ENCODE data around the gene RABEP1. TPM values are rescaled to one million over a fixed set of nuclear protein-coding genes. Genes with fewer than 3 reads are reported as not detected.

Gene RABEP1, protein sequence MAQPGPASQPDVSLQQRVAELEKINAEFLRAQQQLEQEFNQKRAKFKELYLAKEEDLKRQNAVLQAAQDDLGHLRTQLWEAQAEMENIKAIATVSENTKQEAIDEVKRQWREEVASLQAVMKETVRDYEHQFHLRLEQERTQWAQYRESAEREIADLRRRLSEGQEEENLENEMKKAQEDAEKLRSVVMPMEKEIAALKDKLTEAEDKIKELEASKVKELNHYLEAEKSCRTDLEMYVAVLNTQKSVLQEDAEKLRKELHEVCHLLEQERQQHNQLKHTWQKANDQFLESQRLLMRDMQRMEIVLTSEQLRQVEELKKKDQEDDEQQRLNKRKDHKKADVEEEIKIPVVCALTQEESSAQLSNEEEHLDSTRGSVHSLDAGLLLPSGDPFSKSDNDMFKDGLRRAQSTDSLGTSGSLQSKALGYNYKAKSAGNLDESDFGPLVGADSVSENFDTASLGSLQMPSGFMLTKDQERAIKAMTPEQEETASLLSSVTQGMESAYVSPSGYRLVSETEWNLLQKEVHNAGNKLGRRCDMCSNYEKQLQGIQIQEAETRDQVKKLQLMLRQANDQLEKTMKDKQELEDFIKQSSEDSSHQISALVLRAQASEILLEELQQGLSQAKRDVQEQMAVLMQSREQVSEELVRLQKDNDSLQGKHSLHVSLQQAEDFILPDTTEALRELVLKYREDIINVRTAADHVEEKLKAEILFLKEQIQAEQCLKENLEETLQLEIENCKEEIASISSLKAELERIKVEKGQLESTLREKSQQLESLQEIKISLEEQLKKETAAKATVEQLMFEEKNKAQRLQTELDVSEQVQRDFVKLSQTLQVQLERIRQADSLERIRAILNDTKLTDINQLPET
- 49.3 and 54.4 TPM in 2 replicates for total RNA-seq

DNA sequence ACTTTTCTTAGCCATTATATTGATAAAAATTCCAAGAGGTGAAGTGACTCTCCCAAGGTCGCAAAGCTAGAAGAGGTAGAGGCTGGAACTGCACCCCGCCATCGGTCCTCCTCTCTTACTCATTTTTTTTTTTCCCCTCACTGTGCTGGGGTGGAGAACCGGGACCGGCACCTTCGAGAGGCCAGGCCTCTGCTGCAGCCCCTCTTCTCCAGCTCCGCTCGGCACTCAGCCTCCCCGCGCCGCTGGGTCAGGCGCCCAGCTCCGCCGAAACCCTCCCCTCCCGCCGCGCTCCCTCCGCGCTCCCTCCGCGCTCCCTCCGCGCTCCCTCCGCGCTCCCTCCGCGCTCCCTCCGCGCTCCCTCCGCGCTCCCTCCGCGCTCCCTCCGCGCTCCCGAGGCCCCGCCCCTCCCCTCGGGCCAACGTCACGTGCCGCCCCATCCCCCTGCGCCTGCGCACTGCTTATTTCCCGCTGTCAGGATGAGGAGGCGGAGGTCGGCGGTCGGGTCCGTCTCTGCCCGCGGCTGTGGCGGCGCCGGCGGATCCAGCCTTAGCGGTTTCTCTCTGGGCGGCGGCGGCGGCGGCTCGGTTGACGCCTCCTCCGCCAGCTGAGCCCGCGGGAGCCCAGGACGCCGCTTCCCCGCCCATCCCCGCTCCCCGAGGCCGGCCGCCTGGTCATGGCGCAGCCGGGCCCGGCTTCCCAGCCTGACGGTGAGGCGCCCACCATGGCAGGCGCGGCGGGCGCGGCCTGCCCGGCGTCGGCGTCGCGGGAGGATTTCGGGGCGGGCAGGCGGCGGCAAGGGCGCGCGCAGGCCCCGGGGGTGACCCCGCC, at the start of gene RABEP1:
TSS of gene RABEP1 (plus strand) at position 471 of the 828 bp plus-strand sequence. CDS start at position 674, 203 bp downstream.

DNA sequence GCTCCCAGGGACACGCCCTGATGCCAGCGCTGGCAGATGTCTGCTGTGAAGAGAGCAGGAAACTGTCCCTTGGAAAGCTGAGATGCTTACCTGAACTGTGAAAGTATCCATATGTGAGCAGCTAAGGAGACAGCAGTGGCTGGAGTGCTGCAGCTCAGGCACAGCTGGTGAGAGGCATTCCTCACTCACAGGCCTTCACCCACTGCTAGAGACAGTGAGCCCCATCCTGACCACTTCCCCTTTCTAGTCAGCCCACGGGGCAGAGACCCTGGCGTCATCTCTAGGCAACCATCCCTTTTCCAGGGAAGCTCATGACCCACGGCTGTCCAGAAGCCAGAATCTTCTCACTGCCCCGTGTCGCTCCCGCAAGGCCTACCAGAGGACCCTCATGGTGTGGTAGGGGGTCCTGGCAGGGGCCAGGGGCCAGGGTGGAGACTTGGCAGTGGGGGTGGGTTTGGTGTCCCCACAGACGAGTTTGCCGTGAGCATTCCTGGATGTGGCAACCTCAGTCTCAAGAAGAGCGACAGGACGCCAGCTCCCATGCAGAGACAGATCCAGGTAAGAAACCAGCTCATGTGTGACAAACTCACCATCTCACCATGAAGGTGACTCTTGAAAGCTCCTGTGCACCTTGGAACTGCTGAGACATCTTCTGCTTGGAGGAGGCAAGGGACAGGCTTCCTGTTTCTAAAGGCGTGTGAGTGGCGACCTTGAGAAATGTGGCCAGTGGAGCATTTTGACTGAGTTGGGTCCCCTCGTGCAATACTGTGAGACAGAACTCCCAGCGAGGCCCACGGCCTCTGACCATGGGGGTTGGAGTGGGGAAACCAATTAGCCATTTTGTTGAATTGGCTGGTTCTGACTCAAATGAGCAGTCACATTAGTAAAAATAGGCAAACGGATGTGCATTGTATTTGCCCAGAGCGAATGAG, 47.2 kb upstream of the RABEP1 start, which contains the start of gene SCIMP:
TSS of gene SCIMP (minus strand) at position 216 of the 932 bp plus-strand sequence. CDS start at position 111, 105 bp downstream.

DNA sequence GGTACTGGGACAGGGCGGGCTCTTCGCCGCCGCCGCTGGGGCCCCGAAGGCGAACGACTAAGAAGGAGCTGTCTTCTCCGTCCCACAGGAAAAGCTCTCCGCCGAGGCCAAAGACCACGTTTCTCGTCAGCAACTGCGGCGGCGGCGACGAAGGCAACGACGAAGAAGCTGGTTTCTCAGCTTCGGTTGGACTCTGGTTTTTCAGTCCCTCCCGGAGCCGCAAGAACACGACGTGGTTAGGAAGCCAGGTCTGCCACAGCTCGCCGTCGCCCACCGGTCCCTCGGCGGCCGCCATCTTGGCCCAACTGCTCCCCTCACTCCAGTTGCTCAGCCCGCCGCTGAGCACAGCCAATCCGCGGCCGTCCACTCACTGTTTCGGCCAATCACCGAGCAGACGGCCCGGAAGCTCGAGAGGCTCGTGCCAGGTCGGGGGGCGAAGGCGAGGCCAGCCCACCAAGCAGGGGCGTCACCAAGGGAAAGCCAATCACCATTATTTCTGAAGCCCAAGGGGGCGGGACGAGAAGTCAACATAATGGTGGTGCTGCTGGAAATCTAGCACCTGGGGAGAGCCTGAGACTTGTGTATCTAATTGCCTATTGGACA, 137.4 kb downstream of the RABEP1 start, which contains the start of gene NUP88:
TSS of gene NUP88 (minus strand) at position 307 of the 603 bp plus-strand sequence. CDS start at position 295, 12 bp downstream.

DNA sequence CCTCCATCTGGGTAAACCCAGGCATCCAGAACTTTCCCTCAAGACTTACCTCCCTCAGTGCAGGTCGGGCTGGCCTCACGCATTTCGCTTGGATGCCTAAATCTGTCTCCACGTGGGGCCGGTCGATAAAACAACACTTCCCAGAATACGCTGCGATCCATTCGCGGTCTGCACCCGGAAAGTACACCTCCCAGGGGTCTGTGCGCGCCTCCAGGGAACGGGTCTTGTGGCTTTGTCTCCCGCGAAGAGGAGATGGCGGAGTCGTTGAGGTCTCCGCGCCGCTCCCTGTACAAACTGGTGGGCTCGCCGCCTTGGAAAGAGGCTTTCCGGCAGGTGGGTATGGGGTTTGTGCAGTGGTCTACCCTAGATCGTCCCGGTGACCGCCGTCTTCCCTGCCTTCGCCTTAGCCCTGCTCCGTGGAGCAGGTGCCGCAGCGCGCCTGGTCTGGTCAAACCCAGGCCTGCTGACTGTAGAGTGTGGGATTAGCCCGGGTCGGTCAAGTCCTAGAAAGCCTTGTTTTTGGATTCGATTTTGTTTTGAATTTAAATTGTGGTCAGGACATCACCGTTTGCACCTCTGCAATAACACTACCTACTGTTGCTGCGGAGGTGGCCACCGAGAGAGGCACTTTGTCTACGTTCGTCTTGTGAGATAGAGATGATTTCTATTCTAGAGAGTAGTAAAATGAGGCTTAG, 138.0 kb downstream of the RABEP1 start, which contains the start of gene RPAIN:
TSS of gene RPAIN (plus strand) at position 224 of the 695 bp plus-strand sequence. CDS start at position 253, 29 bp downstream.

Other genes with a start within 250 kb of the RABEP1 start
- 0.28 TPM in 1 of 2 replicates, not detected in the other for gene SLC52A1, start 246.9 kb upstream of the RABEP1 start, total RNA-seq
- gene ZFP3, start 203.8 kb upstream of the RABEP1 start, total RNA-seq, result 1.7 and 2.0 TPM in 2 replicates
- 6.3 and 6.5 TPM in 2 replicates for gene ZNF232, start 170.4 kb upstream of the RABEP1 start, total RNA-seq
- under 0.01 TPM in 1 of 2 replicates, not detected in the other for gene USP6, start 166.3 kb upstream of the RABEP1 start, total RNA-seq
- 8.2 and 12.1 TPM in 2 replicates for gene ZNF594, start 90.4 kb upstream of the RABEP1 start, total RNA-seq
- not detected in 2 replicates for gene SCIMP, start 47.4 kb upstream of the RABEP1 start, total RNA-seq
- 58.9 and 163 TPM in 2 replicates for gene NUP88, start 137.4 kb downstream of the RABEP1 start, total RNA-seq
- gene RPAIN, start 137.9 kb downstream of the RABEP1 start, total RNA-seq, result 33.8 and 42.6 TPM in 2 replicates
- 120 and 336 TPM in 2 replicates for gene C1QBP, start 156.9 kb downstream of the RABEP1 start, total RNA-seq
- 6.2 and 13.0 TPM in 2 replicates for gene DHX33, start 186.7 kb downstream of the RABEP1 start, total RNA-seq
- gene DERL2, start 203.9 kb downstream of the RABEP1 start, total RNA-seq, result 33.3 and 41.6 TPM in 2 replicates
- 11.0 and 25.3 TPM in 2 replicates for gene MIS12, start 204.3 kb downstream of the RABEP1 start, total RNA-seq